Hepatocyte (in vitro differentiated cells): ENCODE measurements around the gene PRTFDC1. TPM values are rescaled to one million over a fixed set of nuclear protein-coding genes. Genes with fewer than 3 reads are reported as not detected.

ENCODE experiments used
- DNase-seq: peaks from one replicate; pipeline ENCODE4 v3.0.0-alpha.2; 2016; ENCODE audit warnings: low spot score
- H2AFZ ChIP-seq: fragments of 200-600 bp; sonication (generic); 2 replicates; pipeline ENCODE4 v1.6.0; 2016; ENCODE audit warnings: antibody characterized with exemption, mild to moderate bottlenecking
- H3K27ac ChIP-seq: fragments of 200-600 bp; sonication (generic); 2 replicates; pipeline ENCODE4 v1.5.1; 2016; ENCODE audit warnings: mild to moderate bottlenecking
- H3K27me3 ChIP-seq: fragments of 200-600 bp; sonication (generic); 2 replicates; pipeline ENCODE4 v1.6.1; 2016
- H3K36me3 ChIP-seq: fragments of 200-600 bp; sonication (generic); replicated peaks from 2 replicates; pipeline ENCODE4 v1.5.1; 2016; ENCODE audit warnings: low read depth; ENCODE audit not compliant: insufficient read depth
- H3K4me1 ChIP-seq: fragments of 200-600 bp; sonication (generic); 2 replicates; pipeline ENCODE4 v1.5.1; 2016; ENCODE audit warnings: mild to moderate bottlenecking, moderate library complexity; ENCODE audit not compliant: insufficient read depth
- H3K4me2 ChIP-seq: fragments of 200-600 bp; sonication (generic); 2 replicates; pipeline ENCODE4 v1.6.0; 2016
- H3K4me3 ChIP-seq: fragments of 200-600 bp; sonication (generic); 2 replicates; pipeline ENCODE4 v1.5.1; 2016; ENCODE audit warnings: mild to moderate bottlenecking
- H3K79me2 ChIP-seq: fragments of 200-600 bp; sonication (generic); 2 replicates; pipeline ENCODE4 v1.6.0; 2017; ENCODE audit warnings: mild to moderate bottlenecking
- H3K9me2 ChIP-seq: fragments of 200-600 bp; sonication (generic); replicated peaks from 2 replicates; pipeline ENCODE4 v1.6.0; 2017; ENCODE audit warnings: mild to moderate bottlenecking; ENCODE audit not compliant: insufficient read depth
- H3K9me3 ChIP-seq: fragments of 200-600 bp; sonication (generic); 2 replicates; pipeline ENCODE4 v1.5.1; 2016; ENCODE audit warnings: low read depth, mild to moderate bottlenecking
- H4K20me1 ChIP-seq: fragments of 200-600 bp; sonication (generic); 2 replicates; pipeline ENCODE4 v1.6.0; 2016; ENCODE audit warnings: mild to moderate bottlenecking; ENCODE audit not compliant: insufficient read depth, poor library complexity, severe bottlenecking
- CTCF ChIP-seq: fragments of 200-600 bp; sonication (generic); IDR thresholded peaks from 2 replicates; pipeline ENCODE4 v1.5.1; 2016; ENCODE audit warnings: antibody characterized with exemption, mild to moderate bottlenecking; ENCODE audit not compliant: poor library complexity
- EZH2 ChIP-seq: fragments of 200-600 bp; sonication (generic); IDR thresholded peaks from 2 replicates; pipeline ENCODE4 v1.6.1; 2016; ENCODE audit warnings: antibody characterized with exemption, mild to moderate bottlenecking, borderline replicate concordance
- EZH2phosphoT487 ChIP-seq: fragments of 200-600 bp; sonication (generic); IDR thresholded peaks from one replicate; pipeline ENCODE4 v1.6.1; 2018; ENCODE audit warnings: antibody characterized with exemption, mild to moderate bottlenecking, low read depth, moderate library complexity; ENCODE audit not compliant: unreplicated experiment, severe bottlenecking
- WGBS: methylation state at CpG from one replicate; pipeline ENCODE4 v1.1.6; 2016; ENCODE audit warnings: low lambda C conversion rate; ENCODE audit errors: missing lambda C conversion rate; 5-methylcytosine and 5-hydroxymethylcytosine counted together
- polyA plus RNA-seq: library from polyadenylated mRNA; unstranded; fragments of >200 nt; fragmentation: Nextera tagmentation; extraction: Ambion mirVana; gene quantifications from 2 replicates; pipeline ENCODE4 v1.2.1, GENCODE V29; 2016
- total RNA-seq: library from RNA; depleted of rRNA; stranded (reverse); fragments of >200 nt; gene quantifications from 2 replicates; pipeline ENCODE4 v1.2.3, GENCODE V29; 2014

Gene PRTFDC1
- total and polyA plus RNA-seq, 2 experiments from 2014 or later, result 6.4 to 14.7 TPM

- no peaks in the 10 kb centered on the region for H3K9me3 ChIP-seq
- H3K4me3 ChIP-seq, result no peak overlapping the region
- H3K79me2 ChIP-seq, result no peaks in the 10 kb centered on the region
- no peak overlapping the region for H3K4me2 ChIP-seq
- no peaks in the 10 kb centered on the region for H3K9me2 ChIP-seq
- no peak overlapping the region for H3K27ac ChIP-seq
- TF ChIP-seq EZH2, result no peak
- no peak for TF ChIP-seq EZH2phosphoT487
- no peak for TF ChIP-seq CTCF
- no peaks in the 10 kb centered on the region for H3K36me3 ChIP-seq
- no peaks in the 10 kb centered on the region for H4K20me1 ChIP-seq
- H3K4me1 ChIP-seq, result peaks cover 8% of the 10 kb centered on the region
- no peak overlapping the region for H2AFZ ChIP-seq
- WGBS, result 97% methylated on average over 3 of the region's 3 CpGs
- DNase-seq, result no peak
- no peaks in the 10 kb centered on the region for H3K27me3 ChIP-seq
Measured at GRCh38 chr10:24917493-24917892, 34.9 kb downstream of the PRTFDC1 start.

- TF ChIP-seq EZH2phosphoT487, result no peak
- no peak for TF ChIP-seq EZH2
- no peak for TF ChIP-seq CTCF
- H4K20me1 ChIP-seq, result no peaks in the 10 kb centered on the region
- no peak for DNase-seq
- no peaks in the 10 kb centered on the region for H3K36me3 ChIP-seq
- peaks cover 8% of the 10 kb centered on the region for H3K4me1 ChIP-seq
- no peaks in the 10 kb centered on the region for H3K27me3 ChIP-seq
- 98% methylated on average over 2 of the region's 2 CpGs for WGBS
- H3K9me3 ChIP-seq, result no peaks in the 10 kb centered on the region
- H3K79me2 ChIP-seq, result no peaks in the 10 kb centered on the region
- no peak overlapping the region for H2AFZ ChIP-seq
- peak overlapping the region; percentile 28 for H3K27ac ChIP-seq
- no peaks in the 10 kb centered on the region for H3K9me2 ChIP-seq
- H3K4me3 ChIP-seq, result no peak overlapping the region
- no peak overlapping the region for H3K4me2 ChIP-seq
Measured at GRCh38 chr10:24916365-24916764, 36.0 kb downstream of the PRTFDC1 start.

- H3K4me3 ChIP-seq, result no peak overlapping the region
- no peak for DNase-seq
- H3K9me3 ChIP-seq, result no peaks in the 10 kb centered on the region
- H3K36me3 ChIP-seq, result no peaks in the 10 kb centered on the region
- H4K20me1 ChIP-seq, result no peaks in the 10 kb centered on the region
- H3K27me3 ChIP-seq, result no peaks in the 10 kb centered on the region
- H3K4me2 ChIP-seq, result peak overlapping the region; percentile 27
- no peaks in the 10 kb centered on the region for H3K79me2 ChIP-seq
- TF ChIP-seq EZH2, result no peak
- no peak for TF ChIP-seq EZH2phosphoT487
- no peak for TF ChIP-seq CTCF
- no peaks in the 10 kb centered on the region for H3K9me2 ChIP-seq
- H3K27ac ChIP-seq, result no peak overlapping the region
- H3K4me1 ChIP-seq, result peaks cover 8% of the 10 kb centered on the region
- no peak overlapping the region for H2AFZ ChIP-seq
Measured at GRCh38 chr10:24915304-24915703, 37.1 kb downstream of the PRTFDC1 start.

GRCh38 chr10:24914148-24914547 is 38.3 kb downstream of the PRTFDC1 start:
- 100% methylated on average over 1 of the region's 1 CpG for WGBS
- H3K27me3 ChIP-seq, result no peaks in the 10 kb centered on the region
- H3K4me2 ChIP-seq, result no peak overlapping the region
- no peaks in the 10 kb centered on the region for H4K20me1 ChIP-seq
- no peak overlapping the region for H2AFZ ChIP-seq
- no peaks in the 10 kb centered on the region for H3K9me2 ChIP-seq
- H3K27ac ChIP-seq, result no peak overlapping the region
- peaks cover 8% of the 10 kb centered on the region for H3K4me1 ChIP-seq
- no peak overlapping the region for H3K4me3 ChIP-seq
- no peaks in the 10 kb centered on the region for H3K9me3 ChIP-seq
- no peaks in the 10 kb centered on the region for H3K79me2 ChIP-seq
- no peaks in the 10 kb centered on the region for H3K36me3 ChIP-seq
- no peak for TF ChIP-seq CTCF
- TF ChIP-seq EZH2phosphoT487, result no peak
- DNase-seq, result no peak
